Trophoblast cell (in vitro differentiated cells and primary cell): ENCODE results near the gene COL5A3.
A peak's percentile ranks its signal among the peaks of the same experiment; 100 is the strongest.

ENCODE experiments used
- DNase-seq, 2 donors: peaks; one replicate each; pipeline ENCODE4 v3.0.0-alpha.2; 2016
- H2AFZ ChIP-seq: 2 replicates; pipeline ENCODE4 v1.6.1; 2013; ENCODE audit warnings: low read length, moderate library complexity, mild to moderate bottlenecking; ENCODE audit not compliant: insufficient read depth, poor library complexity
- H2AK5ac ChIP-seq: 2 replicates; pipeline ENCODE4 v1.6.1; 2013; ENCODE audit warnings: mild to moderate bottlenecking, low read length
- H2BK120ac ChIP-seq: 2 replicates; pipeline ENCODE4 v1.6.1; 2013; ENCODE audit warnings: low read length, mild to moderate bottlenecking, moderate library complexity; ENCODE audit not compliant: insufficient read depth, poor library complexity
- H2BK12ac ChIP-seq: 2 replicates; pipeline ENCODE4 v1.6.1; 2013; ENCODE audit warnings: mild to moderate bottlenecking, low read length, moderate library complexity
- H2BK5ac ChIP-seq: 2 replicates; pipeline ENCODE4 v1.6.1; 2013; ENCODE audit warnings: low read length, low read depth, moderate library complexity, mild to moderate bottlenecking; ENCODE audit not compliant: poor library complexity
- H3K14ac ChIP-seq: 2 replicates; pipeline ENCODE4 v1.6.1; 2013; ENCODE audit warnings: mild to moderate bottlenecking, low read length
- H3K18ac ChIP-seq: 2 replicates; pipeline ENCODE4 v1.6.1; 2013; ENCODE audit warnings: mild to moderate bottlenecking, low read length
- H3K23ac ChIP-seq: 2 replicates; pipeline ENCODE4 v1.6.1; 2013; ENCODE audit warnings: low read length
- H3K27ac ChIP-seq: 2 replicates; pipeline ENCODE4 v1.5.1; 2013; ENCODE audit warnings: low read depth, mild to moderate bottlenecking, inconsistent platforms, low read length, moderate library complexity
- H3K27me3 ChIP-seq: 2 replicates; pipeline ENCODE4 v1.6.1; 2013; ENCODE audit warnings: inconsistent platforms, mild to moderate bottlenecking, low read length, moderate library complexity; ENCODE audit not compliant: insufficient read depth
- H3K36me3 ChIP-seq, 2 experiments: 1 replicate in 1 of 2; 2 replicates in 1 of 2; pipeline ENCODE4 v1.6.1; 2013; ENCODE audit warnings: low read length in 2 of 2, mild to moderate bottlenecking in 2 of 2, moderate library complexity in 1 of 2; ENCODE audit not compliant: insufficient read depth in 2 of 2, control insufficient read depth in 1 of 2
- H3K4ac ChIP-seq: 2 replicates; pipeline ENCODE4 v1.6.1; 2013; ENCODE audit warnings: low read depth, mild to moderate bottlenecking, low read length, moderate library complexity
- H3K4me1 ChIP-seq, 2 experiments: 1 replicate in 1 of 2; 2 replicates in 1 of 2; pipeline ENCODE4 v1.6.1; 2013; ENCODE audit warnings: low read length in 2 of 2, mild to moderate bottlenecking in 2 of 2, moderate library complexity in 1 of 2; ENCODE audit not compliant: insufficient read depth in 2 of 2, control insufficient read depth in 1 of 2
- H3K4me2 ChIP-seq: 2 replicates; pipeline ENCODE4 v1.6.1; 2013; ENCODE audit warnings: inconsistent platforms, mild to moderate bottlenecking, low read length, moderate library complexity
- H3K4me3 ChIP-seq: 2 replicates; pipeline ENCODE4 v1.5.1; 2013; ENCODE audit warnings: mild to moderate bottlenecking, low read depth, low read length, inconsistent platforms
- H3K79me1 ChIP-seq: one replicate; pipeline ENCODE4 v1.6.1; 2013; ENCODE audit warnings: low read length
- H3K79me2 ChIP-seq: 2 replicates; pipeline ENCODE4 v1.6.1; 2013; ENCODE audit warnings: low read length, mild to moderate bottlenecking; ENCODE audit not compliant: control insufficient read depth, insufficient read depth, poor library complexity
- H3K9ac ChIP-seq: 2 replicates; pipeline ENCODE4 v1.6.1; 2013; ENCODE audit warnings: mild to moderate bottlenecking, low read length
- H3K9me3 ChIP-seq: 2 replicates; pipeline ENCODE4 v1.6.1; 2013; ENCODE audit warnings: low read depth, mild to moderate bottlenecking, control low read depth, inconsistent platforms, low read length; ENCODE audit not compliant: insufficient read depth
- H4K12ac ChIP-seq: 2 replicates; pipeline ENCODE4 v1.6.1; 2013; ENCODE audit warnings: low read depth, mild to moderate bottlenecking, low read length, moderate library complexity
- H4K8ac ChIP-seq: 2 replicates; pipeline ENCODE4 v1.6.1; 2013; ENCODE audit warnings: low read depth, mild to moderate bottlenecking, low read length, moderate library complexity
- H4K91ac ChIP-seq: one replicate; pipeline ENCODE4 v1.6.1; 2013; ENCODE audit warnings: low read depth, mild to moderate bottlenecking, low read length, moderate library complexity
- WGBS: extraction: QIAGEN DNeasy Blood & Tissue Kit; methylation state at CpG from one replicate; pipeline ENCODE4 v1.1.7; 2013; ENCODE audit warnings: missing lambda C conversion rate; ENCODE audit not compliant: insufficient read length, insufficient coverage; ENCODE audit errors: extremely low coverage; 5-methylcytosine and 5-hydroxymethylcytosine counted together

Gene COL5A3

DNA sequence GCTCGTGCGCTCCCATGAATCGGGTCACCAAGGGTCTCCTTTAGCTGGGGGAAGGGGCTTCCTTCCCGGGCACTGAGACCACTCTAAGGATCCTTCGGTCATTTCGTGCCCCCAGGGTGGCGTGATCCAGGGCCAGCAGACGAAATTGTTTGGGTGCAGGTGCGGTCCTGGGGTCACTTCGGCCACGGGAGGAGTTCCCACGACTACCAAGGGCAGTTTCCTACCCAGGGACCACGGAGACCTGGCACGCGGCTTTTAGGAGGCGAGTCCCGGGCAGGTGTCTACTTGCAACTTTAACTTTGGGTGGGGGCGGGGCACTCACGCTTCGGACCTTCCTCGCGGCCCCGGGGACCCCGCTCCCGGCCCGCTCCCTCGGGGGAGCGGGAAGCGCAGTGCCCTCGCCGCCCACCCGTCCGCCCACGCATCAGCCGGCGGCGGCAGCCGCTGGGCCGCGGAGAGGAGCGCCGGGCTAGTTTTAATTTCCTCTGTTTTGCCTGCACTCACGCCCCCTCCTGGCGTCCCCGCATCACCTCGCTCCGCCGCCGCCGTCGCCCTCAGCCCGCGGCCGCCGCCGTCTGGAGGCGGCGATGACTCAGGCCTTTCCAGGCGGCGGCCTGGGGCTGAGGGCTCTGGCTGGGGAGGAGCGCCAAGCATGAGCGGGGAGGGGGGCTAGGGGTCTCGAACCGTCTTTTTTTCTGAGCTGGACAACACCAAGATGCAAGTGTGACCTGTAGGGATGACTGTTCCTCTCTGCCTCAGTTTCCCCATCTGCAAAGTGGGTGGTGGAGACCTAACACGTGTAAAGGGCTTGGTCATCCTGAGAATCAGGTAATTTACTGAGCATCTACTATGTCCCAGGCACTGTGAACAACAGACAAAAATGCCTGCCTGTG is 95.7 kb downstream of the COL5A3 start:
- Histone ChIP-seq H3K18ac (peak overlapping the region; percentile 68), H4K12ac (peak overlapping the region; percentile 21), H2BK12ac (peak overlapping the region; percentile 68), H3K4me1 (peaks cover 6 to 9% of the 10 kb centered on the region in 2 experiments), H3K4ac (peak overlapping the region; percentile 50), H3K9ac (peak overlapping the region; percentile 0), H3K36me3 (no peaks in the 10 kb centered on the region), H2BK120ac (peak overlapping the region; percentile 54), H2AFZ (peak overlapping the region; percentile 25), H2BK5ac (peak overlapping the region; percentile 66), H3K79me2 (peaks cover 4% of the 10 kb centered on the region), H3K23ac (no peak overlapping the region), H3K27ac (no peak overlapping the region), H4K91ac (peak overlapping the region; percentile 89), H3K9me3 (no peaks in the 10 kb centered on the region), H3K14ac (peak overlapping the region; percentile 22), H3K4me3 (peak overlapping the region; percentile 47), H3K27me3 (peaks cover 9% of the 10 kb centered on the region), H3K4me2 (peak overlapping the region; percentile 76), H2AK5ac (peak overlapping the region; percentile 1), H3K79me1 (peaks cover 13% of the 10 kb centered on the region), H4K8ac (peak overlapping the region; percentile 78)
- peak; percentile 56 to 64 for DNase-seq
- WGBS = no CpG with 5 or more reads among the region's 65 CpGs

- peak overlapping the region; percentile 89 for H4K91ac ChIP-seq
- H3K27ac ChIP-seq = no peak overlapping the region
- no CpG with 5 or more reads among the region's 27 CpGs for WGBS
- peak overlapping the region; percentile 1 for H2AK5ac ChIP-seq
- peak overlapping the region; percentile 22 for H3K14ac ChIP-seq
- H3K36me3 ChIP-seq = no peaks in the 10 kb centered on the region
- H3K79me1 ChIP-seq = peaks cover 13% of the 10 kb centered on the region
- peak overlapping the region; percentile 31 for H3K18ac ChIP-seq
- no peak overlapping the region for H2BK120ac ChIP-seq
- H3K27me3 ChIP-seq = peaks cover 9% of the 10 kb centered on the region
- H3K4me3 ChIP-seq = peak overlapping the region; percentile 47
- H2BK12ac ChIP-seq = peak overlapping the region; percentile 19
- H3K4ac ChIP-seq = peak overlapping the region; percentile 50
- peak overlapping the region; percentile 76 for H3K4me2 ChIP-seq
- H3K9me3 ChIP-seq = no peaks in the 10 kb centered on the region
- no peak for DNase-seq
- peak overlapping the region; percentile 25 for H2BK5ac ChIP-seq
- no peak overlapping the region for H3K9ac ChIP-seq
- H3K23ac ChIP-seq = no peak overlapping the region
- H3K4me1 ChIP-seq = peaks cover 6 to 15% of the 10 kb centered on the region in 2 experiments
- H4K12ac ChIP-seq = peak overlapping the region; percentile 21
- peaks cover 4% of the 10 kb centered on the region for H3K79me2 ChIP-seq
- peak overlapping the region; percentile 8 for H2AFZ ChIP-seq
- H4K8ac ChIP-seq = peak overlapping the region; percentile 78
Measured at GRCh38 chr19:9914001-9914314, 96.3 kb downstream of the COL5A3 start.

- H2BK5ac ChIP-seq = no peak overlapping the region
- H3K4ac ChIP-seq = no peak overlapping the region
- peaks cover 4% of the 10 kb centered on the region for H3K79me2 ChIP-seq
- H4K91ac ChIP-seq = peak overlapping the region; percentile 26
- H3K18ac ChIP-seq = peak overlapping the region; percentile 16
- no peak overlapping the region for H3K23ac ChIP-seq
- no peaks in the 10 kb centered on the region for H3K36me3 ChIP-seq
- H3K27ac ChIP-seq = no peak overlapping the region
- H2BK120ac ChIP-seq = peak overlapping the region; percentile 28
- peak overlapping the region; percentile 48 for H2AFZ ChIP-seq
- peak overlapping the region; percentile 69 for H3K4me3 ChIP-seq
- WGBS = no CpG with 5 or more reads among the region's 95 CpGs
- peak overlapping the region; percentile 76 for H3K4me2 ChIP-seq
- H3K14ac ChIP-seq = peak overlapping the region; percentile 6
- no peaks in the 10 kb centered on the region for H3K9me3 ChIP-seq
- no peak overlapping the region for H3K9ac ChIP-seq
- H3K79me1 ChIP-seq = peaks cover 13% of the 10 kb centered on the region
- H2BK12ac ChIP-seq = peak overlapping the region; percentile 12
- peak overlapping the region; percentile 67 for H4K12ac ChIP-seq
- no peak overlapping the region for H2AK5ac ChIP-seq
- H3K27me3 ChIP-seq = peaks cover 9% of the 10 kb centered on the region
- DNase-seq = no peak
- peaks cover 6 to 16% of the 10 kb centered on the region in 2 experiments for H3K4me1 ChIP-seq
- H4K8ac ChIP-seq = no peak overlapping the region
Measured at GRCh38 chr19:9913237-9914000, 96.9 kb downstream of the COL5A3 start.

DNA sequence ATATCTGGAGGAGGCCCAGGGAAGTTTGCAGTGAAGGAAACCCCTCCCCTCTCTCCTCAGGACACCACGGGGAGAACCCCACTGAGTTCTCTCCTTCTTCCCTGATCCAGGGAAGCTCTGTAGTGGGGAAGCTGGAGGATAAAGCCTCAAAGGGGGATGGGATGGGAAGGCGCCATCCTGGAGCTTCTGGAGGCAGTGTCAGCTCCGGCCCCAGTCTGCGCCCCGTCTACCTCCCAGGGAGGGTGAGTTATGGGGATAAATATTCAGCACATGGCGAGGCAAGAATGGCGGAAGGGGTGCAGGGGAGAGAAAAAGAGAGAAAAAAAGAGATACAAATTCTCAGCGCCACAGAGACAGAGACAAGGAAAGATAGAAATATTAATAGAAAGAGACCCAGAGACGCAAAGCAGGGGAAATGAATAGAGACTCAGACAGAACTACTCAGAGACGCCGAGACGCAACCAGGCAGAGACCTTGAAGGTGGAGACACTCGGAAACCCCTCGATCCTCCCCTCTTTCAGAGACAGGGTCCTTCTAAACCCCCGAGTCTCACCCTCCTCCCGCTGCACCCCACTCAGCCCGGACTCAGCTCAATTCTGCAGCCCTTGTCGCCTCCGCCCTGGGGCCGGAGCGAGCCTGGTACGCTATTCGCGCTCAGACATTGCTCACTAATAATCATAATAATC is 97.6 kb downstream of the COL5A3 start:
- H3K27me3 ChIP-seq = peaks cover 9% of the 10 kb centered on the region
- H2BK120ac ChIP-seq = no peak overlapping the region
- H3K4me1 ChIP-seq = peaks cover 6 to 16% of the 10 kb centered on the region in 2 experiments
- H3K4me2 ChIP-seq = peak overlapping the region; percentile 76
- peak overlapping the region; percentile 69 for H3K4me3 ChIP-seq
- H2AK5ac ChIP-seq = no peak overlapping the region
- peak overlapping the region; percentile 34 for H2BK12ac ChIP-seq
- peaks cover 13% of the 10 kb centered on the region for H3K79me1 ChIP-seq
- no CpG with 5 or more reads among the region's 24 CpGs for WGBS
- H3K18ac ChIP-seq = no peak overlapping the region
- H3K14ac ChIP-seq = no peak overlapping the region
- H3K27ac ChIP-seq = no peak overlapping the region
- no peak for DNase-seq
- H4K91ac ChIP-seq = peak overlapping the region; percentile 26
- H3K79me2 ChIP-seq = peaks cover 4% of the 10 kb centered on the region
- H3K4ac ChIP-seq = no peak overlapping the region
- no peak overlapping the region for H2AFZ ChIP-seq
- no peaks in the 10 kb centered on the region for H3K9me3 ChIP-seq
- H3K36me3 ChIP-seq = no peaks in the 10 kb centered on the region
- H4K8ac ChIP-seq = no peak overlapping the region
- H2BK5ac ChIP-seq = no peak overlapping the region
- H3K23ac ChIP-seq = no peak overlapping the region
- no peak overlapping the region for H3K9ac ChIP-seq
- no peak overlapping the region for H4K12ac ChIP-seq
